ENCODE results near the gene NCK1.

Gene NCK1

GRCh38 chr3:136861890-136862616 lies at the start of gene NCK1:
Gene NCK1, plus strand, starts transcription at chr3:136862208. Its CDS starts 65,794 bp downstream, at chr3:136928002.
- DNase-seq (ENCODE audit: low read depth in 2 of 2), result peak; percentile 93 to 96

- no peak for DNase-seq (ENCODE audit: low read depth in 2 of 2)
Measured at GRCh38 chr3:136817448-136817847, 44.6 kb upstream of the NCK1 start.

DNA sequence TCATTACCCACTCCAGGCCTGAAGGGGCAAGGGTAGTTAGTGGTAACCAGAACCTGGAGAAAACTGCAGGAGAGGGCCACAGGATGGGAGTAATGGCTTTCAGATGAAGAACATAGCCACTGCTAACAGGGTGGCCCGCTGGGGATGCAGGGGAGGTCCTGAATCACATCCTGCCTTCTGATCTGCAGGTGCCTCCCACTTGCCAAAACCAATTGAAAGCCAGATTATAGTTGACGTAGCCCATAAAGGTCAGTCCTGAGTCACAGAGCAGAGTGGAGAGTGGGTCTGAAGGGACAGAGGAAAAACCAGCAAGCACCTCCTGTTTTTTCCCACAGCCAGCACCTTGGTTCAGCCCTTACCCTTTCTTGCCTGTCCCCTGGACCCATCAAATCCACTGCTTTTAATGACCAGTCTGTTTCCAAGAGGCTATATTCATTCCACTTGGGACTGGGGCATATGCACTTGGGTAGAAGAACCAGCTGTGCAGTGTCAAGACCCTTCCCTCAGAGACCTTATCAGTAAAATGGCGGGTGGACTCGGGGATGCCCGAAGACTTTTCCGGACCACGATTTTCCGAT lies 43.7 kb upstream of the NCK1 start:
- peak in 1 of 2 donors; percentile 24 for DNase-seq (ENCODE audit: low read depth in 2 of 2)

DNA sequence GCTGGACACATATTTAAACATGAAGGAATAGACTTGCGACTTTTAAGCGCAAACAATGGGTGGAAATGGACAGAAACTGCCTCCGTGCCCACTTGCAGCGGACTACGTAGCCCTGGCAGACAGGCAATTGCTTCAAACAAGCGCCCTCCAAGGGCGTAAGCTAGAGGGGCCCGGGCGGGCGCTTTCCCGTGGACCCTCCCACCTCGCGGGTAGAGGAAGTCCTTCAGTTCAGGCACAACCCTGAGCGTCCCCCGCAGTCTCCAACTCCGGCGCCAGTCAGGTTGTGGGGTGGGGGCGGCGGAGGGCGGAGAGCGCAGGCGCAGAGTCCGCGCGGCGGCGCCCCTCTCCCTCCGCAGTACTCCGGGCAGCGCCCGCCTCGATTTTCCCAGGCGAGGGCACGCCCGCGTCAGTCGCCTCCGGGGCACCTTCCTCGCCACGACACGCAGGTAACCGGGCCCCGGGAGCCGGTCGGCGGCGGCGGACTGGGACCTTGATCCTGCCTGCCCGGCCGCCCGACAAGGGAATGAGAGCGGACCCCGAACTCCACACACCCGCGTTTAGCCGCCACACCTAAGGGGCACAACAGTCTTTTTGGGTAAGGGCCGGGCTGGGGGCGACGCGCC lies 43.1 kb upstream of the NCK1 start, which contains the start of gene SLC35G2:
Gene SLC35G2 (plus strand): TSS at position 358 of the 623 bp plus-strand sequence. CDS start 35,335 bp downstream, outside the sequence.
- DNase-seq (ENCODE audit: low read depth in 2 of 2), result peak in 1 of 2 donors; percentile 13

- DNase-seq (ENCODE audit: low read depth in 2 of 2), result no peak
Measured at GRCh38 chr3:136819392-136819730, 42.6 kb upstream of the NCK1 start.

DNA sequence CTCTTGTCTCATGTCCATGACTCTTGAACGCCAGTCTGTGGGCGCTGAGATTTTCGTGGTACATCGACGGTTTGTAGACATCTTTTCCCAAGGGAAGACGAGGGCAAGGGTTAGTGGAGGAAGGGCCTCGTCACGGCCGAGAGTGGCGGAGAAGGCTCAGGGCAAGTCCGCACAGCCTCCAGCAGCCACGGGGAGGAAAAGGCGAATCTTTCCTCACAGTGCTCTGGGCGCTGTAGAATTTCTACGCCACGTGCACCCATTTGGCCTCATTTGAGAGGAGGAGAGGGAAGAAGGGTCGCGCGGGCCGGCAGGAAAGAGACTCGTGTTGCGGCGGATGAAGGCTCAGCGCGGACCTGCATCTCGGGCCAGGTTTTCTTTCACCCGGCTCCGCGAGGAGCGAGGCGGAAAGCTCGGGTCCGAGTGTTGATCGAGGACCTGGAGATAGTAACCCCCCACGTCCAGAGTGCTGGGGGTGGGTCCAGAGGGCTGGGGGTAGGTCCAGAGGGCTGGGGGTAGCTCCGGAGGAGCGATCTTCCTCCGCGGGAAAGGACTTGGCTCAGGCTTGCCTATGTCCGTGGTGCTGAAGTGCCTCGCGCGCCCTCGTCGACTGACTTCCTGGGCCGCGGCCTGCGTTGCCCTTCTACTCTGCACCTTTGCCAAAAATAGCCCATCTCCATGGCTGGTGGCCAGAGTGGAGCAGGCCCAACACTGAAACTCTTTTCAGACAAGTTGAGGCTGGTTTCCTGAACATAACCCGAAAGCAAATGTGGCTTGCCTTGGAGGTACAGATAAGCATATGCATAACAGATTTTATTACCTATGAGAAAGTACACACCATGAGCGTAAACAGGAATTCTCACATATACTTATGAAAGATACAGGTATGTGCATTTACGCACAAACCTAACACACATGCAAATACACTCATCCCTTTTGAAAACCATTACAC lies 42.0 kb upstream of the NCK1 start:
- DNase-seq (ENCODE audit: low read depth in 2 of 2), result peak in 1 of 2 donors; percentile 6

DNA sequence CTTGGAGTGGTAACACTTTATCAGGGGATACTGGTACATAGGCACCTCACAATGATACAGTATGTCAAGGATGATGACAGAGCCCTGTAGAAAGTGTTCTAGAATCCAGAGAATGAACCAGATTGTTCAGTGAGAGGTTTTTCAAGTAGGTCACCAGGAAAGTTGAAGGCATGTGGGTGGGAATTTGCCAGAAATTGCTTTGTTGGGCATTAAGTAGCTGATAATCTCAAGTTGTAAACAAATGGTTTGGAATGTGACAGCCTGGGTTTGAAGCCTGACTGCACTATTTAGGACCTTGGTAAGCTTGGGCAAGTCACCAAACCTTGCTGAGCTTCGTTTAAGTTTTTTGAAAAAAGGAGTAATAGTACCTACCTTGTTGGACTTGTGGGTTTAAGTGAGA lies 30.5 kb upstream of the NCK1 start:
- no peak for DNase-seq (ENCODE audit: low read depth in 2 of 2)

- DNase-seq (ENCODE audit: low read depth in 2 of 2), result no peak
Measured at GRCh38 chr3:136835089-136835812, 26.8 kb upstream of the NCK1 start.

- DNase-seq (ENCODE audit: low read depth in 2 of 2), result no peak
Measured at GRCh38 chr3:136835813-136836510, 26.0 kb upstream of the NCK1 start.

- no peak for DNase-seq (ENCODE audit: low read depth in 2 of 2)
Measured at GRCh38 chr3:136836511-136837156, 25.4 kb upstream of the NCK1 start.

DNA sequence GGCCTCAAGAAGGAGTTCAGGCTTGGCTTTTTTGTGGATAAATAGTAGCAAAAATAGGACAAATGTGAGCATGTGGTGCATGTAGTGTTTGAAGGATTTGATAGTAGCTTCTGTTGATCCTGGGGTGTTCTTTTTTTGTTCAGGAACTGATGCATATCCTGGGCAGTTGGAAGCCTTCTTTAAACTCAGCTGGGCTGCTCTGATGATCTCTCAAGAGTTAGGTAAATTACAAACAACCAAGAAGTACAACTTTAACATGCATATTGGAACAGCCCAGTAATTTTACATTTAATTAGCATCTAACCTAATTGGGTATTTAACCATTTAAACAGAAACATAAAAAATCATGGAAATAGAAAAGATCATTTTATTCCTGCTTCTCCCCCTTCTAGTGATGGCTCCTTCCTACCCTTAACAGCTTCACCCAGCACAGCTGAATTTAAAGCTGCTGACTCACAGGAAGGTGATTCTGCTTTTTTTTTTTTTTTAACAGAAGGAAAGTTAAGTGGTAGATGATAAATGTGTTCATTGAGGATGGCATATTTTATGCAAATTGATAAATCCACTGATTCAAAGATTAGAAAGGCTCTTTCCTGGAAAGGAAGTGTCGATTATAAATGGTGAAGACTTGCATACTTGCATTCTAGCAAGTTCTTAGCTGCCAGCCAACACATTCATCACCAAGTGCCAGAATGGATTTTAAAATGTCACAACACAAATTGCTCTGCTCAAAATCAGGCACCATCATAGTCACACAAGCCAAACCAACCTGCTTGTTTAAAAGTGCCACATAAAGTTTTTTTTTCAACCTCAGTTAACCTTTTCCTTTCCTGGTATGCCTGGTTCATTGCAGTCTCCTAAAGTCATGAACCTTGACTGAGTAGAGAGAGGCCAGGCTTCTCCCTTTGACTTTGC lies 23.1 kb upstream of the NCK1 start:
- no peak for DNase-seq (ENCODE audit: low read depth in 2 of 2)

DNA sequence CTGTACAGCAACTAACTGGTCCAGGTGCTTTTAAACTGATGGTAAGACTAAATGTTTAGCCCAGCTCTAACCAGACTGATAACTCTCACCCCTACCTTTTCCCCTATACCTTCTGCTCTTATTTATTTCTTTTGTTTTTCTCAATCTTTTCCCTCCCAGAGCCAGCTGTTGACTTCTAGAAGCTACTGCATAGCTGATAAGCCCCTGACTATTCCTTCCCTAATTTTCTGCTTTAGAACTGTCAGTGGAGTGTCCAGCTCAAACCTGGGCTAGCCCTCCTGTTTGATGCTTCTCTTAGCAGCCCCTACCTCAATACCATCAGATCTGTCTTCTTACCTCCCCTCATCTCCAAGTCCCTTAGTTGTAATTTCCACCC lies 22.5 kb upstream of the NCK1 start:
- DNase-seq (ENCODE audit: low read depth in 2 of 2), result no peak

- no peak for DNase-seq (ENCODE audit: low read depth in 2 of 2)
Measured at GRCh38 chr3:136840252-136840651, 21.8 kb upstream of the NCK1 start.

DNA sequence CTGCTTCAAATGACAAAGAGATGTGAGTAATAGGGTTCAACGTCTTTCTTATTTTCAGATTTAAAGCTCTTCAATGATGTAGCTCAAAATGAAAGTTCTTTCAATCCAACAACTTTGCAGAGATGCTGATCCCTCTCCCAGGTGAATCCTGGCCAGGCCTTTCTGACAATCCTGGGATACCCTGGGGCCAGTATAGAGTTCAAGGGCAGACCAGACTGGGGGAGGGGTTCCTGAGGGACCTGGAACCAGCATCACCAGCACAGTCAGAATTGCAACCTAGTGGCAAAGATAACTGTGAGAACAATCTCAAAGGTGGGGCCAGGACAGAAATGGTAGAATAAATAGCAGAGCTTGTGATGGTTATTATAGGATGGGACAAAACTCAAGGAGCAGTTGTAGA lies 19.7 kb upstream of the NCK1 start:
- DNase-seq (ENCODE audit: low read depth in 2 of 2), result no peak

- no peak for DNase-seq (ENCODE audit: low read depth in 2 of 2)
Measured at GRCh38 chr3:136844724-136845123, 17.3 kb upstream of the NCK1 start.

DNA sequence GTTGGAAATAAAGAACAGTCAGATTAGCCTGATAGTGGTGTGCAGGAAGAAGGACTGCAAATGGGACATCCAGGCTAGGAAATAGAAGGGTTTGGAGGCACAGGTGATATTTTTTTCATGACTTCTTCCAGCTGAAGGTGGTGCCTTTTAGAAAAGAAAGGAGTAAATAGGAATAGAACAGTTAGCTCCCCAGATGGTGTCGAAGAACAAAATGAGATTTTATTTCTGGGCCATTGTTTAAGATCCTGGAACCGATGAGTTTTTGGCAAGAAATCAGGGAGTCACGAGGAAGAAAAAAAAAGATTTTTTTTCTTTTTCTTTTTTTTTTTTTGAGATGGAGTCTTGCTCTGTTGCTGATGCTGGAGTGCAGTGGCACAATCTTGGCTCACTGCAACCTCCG lies 9.8 kb upstream of the NCK1 start:
- no peak for DNase-seq (ENCODE audit: low read depth in 2 of 2)

DNA sequence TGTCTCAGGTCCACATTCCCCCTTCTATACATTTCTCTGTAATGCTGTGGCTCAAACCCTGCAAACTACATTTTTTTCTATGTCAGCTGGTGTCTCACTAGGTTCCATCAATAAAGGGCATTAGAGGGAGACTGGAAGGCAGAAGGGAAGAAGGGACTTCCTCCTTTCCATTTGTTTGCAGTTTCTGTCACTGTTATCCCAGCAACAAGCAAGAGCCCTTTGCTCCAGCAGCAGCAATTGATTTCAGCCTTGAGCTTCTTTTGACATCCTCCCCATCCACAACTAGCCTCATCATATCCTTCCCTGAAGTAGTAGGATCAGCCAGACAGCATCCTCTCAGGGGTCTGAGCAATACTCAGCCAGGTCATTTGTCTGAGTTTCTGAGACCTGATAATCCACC lies 5.3 kb upstream of the NCK1 start:
- no peak for DNase-seq (ENCODE audit: low read depth in 2 of 2)

- no peak for DNase-seq (ENCODE audit: low read depth in 2 of 2)
Measured at GRCh38 chr3:136858381-136858780, 3.6 kb upstream of the NCK1 start.

GRCh38 chr3:136860541-136860940 lies 1.5 kb upstream of the NCK1 start:
- no peak for DNase-seq (ENCODE audit: low read depth in 2 of 2)
